Testis (tissue), 2 donors: Measurements from ENCODE around the gene SPATA7.

Experiments
- POLR2A ChIP-seq: fragments of 450-650 bp; IDR thresholded peaks from one replicate; pipeline ENCODE4 v1.6.1; 2017; ENCODE audit warnings: antibody characterized with exemption, mild to moderate bottlenecking, moderate library complexity
- TF ChIP-seq, protein P1 (sequence below), 3 experiments: fragments of 450-650 bp in 2 of 3; fragments of 200-600 bp in 1 of 3; sonication (generic) in 1 of 3; IDR thresholded peaks; one replicate each; pipeline ENCODE4 v1.5.1; 2016 to 2019; ENCODE audit warnings: antibody characterized with exemption in 3 of 3, mild to moderate bottlenecking in 2 of 3, moderate library complexity in 1 of 3

DNA sequence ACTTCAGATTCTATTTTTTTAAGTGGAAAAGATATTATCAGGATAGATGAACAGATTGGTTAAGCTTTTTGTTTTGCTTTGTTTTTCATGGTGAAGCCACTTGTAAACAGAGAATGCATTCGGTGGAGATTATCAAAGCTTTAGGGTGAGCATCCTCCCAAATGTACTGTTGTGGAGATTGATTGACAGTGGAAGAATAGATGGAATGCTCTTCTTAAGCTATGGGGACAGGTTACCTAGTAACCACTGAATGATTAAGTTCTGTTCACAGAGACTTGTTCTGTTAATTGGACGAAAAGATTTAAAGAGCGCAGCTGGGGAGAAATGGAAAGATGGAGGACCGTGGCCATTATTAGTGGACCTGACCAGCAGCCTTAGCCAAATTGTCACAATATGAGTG, 21.8 kb upstream of the SPATA7 start:
- TF ChIP-seq, protein P1, sequence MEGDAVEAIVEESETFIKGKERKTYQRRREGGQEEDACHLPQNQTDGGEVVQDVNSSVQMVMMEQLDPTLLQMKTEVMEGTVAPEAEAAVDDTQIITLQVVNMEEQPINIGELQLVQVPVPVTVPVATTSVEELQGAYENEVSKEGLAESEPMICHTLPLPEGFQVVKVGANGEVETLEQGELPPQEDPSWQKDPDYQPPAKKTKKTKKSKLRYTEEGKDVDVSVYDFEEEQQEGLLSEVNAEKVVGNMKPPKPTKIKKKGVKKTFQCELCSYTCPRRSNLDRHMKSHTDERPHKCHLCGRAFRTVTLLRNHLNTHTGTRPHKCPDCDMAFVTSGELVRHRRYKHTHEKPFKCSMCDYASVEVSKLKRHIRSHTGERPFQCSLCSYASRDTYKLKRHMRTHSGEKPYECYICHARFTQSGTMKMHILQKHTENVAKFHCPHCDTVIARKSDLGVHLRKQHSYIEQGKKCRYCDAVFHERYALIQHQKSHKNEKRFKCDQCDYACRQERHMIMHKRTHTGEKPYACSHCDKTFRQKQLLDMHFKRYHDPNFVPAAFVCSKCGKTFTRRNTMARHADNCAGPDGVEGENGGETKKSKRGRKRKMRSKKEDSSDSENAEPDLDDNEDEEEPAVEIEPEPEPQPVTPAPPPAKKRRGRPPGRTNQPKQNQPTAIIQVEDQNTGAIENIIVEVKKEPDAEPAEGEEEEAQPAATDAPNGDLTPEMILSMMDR (IDR thresholded peaks at IDR 0.05): no peak
- TF ChIP-seq POLR2A: no peak
